Stimulated activated CD4-positive, alpha-beta T cell treated with anti-CD3 and anti-CD28 coated beads, Interleukin-1b, Interleukin-23, amount 100 ng/mL, for 1 hour (primary cell): ENCODE data around the gene RAB40B.

Source experiments
- DNase-seq, 2 donors: peaks; one replicate each; pipeline ENCODE4 v3.0.0-alpha.2; 2020; ENCODE audit warnings: low read depth in 2 of 2

Gene RAB40B

DNA sequence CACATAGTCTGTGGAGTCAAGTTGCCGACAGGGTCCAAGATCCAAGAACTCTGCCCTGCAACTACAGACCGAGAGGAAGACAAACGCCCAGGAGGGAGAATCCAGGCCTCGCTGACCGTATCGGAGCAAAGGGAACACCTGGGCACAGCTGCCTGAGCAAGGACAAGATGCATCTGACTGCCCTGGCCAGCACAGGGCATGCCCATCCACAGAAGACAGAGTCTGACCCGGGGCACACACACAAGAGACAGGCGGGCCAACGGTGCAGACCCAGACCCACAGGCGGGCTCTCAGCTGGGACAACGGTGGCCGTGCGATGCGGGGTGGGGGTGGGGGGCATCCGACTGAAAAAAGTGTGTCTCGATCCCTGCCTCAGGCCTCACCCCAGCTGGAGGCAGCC is 6.2 kb downstream of the RAB40B start:
- DNase-seq: no peak

- no peak for DNase-seq
Observed at GRCh38 chr17:82691714-82692113, 6.8 kb downstream of the RAB40B start.

DNA sequence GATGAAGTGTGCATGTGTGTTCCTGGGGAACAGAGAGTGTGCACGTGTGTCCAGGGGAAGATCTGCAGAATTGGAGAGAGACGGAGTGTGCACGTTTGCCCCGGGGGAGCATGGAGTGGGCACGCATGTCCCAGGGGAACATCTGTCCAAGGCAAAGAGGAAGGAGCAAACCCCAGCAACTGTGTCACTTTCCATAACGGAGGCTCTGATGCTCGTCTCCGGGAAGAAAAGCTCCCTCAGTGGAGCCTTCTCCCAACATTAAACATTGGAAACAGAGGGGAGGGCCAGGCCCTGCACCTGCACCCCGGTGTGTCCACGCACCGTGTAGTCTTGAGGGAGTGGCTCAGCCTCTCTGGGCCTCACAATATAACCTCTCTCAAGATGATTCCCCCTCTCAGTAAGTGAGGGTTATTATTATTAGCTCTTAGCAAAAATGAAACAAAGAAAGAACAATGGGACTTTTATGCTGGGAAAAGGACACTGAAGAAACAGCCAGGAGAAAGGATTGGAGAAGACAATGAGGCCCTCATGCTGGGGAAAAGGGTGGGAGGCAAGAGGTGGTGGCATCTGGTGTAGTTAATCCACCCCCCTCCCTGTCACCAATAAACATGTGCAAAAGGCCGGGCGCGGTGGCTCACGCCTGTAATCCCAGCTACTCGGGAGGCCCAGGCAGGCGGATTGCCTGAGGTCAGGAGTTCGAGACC is 7.6 kb downstream of the RAB40B start:
- DNase-seq: no peak

- no peak for DNase-seq
Observed at GRCh38 chr17:82689077-82689476, 9.4 kb downstream of the RAB40B start.

DNA sequence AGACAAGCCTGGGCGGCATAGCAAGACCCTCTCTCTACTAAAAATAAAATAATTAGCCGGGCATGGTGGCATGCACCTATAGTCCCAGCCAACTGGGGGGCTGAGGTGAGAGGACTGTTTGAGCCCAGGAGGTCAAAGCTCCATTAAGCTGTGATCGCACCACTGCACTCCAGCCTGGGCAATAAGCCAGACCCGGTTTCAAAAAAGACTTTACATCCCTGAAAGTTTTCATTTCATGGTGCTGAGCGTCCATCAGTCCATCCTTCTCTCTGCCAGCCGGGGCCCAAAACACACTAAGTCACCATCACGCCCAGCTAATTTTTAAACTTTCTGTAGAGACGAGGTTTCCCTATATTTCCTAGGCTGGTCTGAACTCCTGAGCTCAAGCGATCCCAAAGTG is 10.6 kb downstream of the RAB40B start:
- no peak for DNase-seq

DNA sequence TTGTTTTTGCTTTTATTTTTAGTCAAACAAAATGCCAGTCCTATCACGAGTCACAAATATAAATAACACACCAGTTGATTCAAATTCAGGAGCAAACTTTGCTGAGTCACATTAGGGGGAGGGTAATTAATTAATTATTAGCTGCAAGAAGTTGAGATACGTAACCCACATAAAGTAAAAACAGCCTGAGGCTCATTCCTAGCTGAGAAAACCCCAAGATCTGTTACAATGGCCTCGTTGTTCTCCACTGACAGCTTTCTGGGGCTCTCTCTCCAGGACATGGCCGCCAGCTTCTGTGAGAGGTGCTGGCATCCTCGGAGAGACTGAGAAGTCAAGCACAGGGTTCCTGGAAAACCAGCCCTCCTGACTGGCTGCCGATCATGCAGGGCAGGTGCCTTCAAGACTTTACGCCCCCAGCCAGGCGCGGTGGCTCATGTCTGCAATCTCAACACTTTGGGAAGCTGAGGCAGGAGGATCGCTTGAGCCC is 11.1 kb downstream of the RAB40B start:
- DNase-seq: no peak

GRCh38 chr17:82686366-82687324 is 11.9 kb downstream of the RAB40B start:
- no peak for DNase-seq

GRCh38 chr17:82685291-82685690 is 13.2 kb downstream of the RAB40B start:
- no peak for DNase-seq

DNA sequence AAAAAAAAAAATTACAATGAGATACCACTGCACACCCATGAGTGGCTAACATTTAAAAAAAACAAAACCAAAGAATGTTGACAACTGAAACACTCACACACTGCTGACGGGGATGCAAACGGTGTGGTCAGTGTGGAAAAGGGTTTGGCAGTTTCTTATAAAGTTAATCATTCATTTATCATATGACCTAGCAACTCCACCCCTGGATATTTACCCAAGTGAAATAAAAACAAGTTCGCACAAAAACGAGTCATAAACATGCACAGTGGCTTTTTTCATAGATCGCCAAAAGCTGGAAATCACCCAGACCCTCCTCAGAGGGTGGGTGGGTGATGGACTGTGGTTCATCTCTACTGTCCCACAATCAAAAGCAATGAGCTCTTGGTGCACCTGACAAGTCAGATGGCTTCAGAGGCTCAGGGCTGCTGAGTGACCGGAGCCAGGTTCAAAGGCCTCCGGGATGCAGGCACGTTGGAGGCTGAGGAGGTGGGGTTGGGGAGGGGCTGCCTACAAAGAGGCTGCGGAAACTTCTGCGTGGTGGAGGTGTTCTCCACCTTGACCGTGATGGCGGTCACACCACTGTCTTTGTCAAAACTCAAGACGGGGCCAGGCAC is 14.2 kb downstream of the RAB40B start:
- DNase-seq: no peak

DNA sequence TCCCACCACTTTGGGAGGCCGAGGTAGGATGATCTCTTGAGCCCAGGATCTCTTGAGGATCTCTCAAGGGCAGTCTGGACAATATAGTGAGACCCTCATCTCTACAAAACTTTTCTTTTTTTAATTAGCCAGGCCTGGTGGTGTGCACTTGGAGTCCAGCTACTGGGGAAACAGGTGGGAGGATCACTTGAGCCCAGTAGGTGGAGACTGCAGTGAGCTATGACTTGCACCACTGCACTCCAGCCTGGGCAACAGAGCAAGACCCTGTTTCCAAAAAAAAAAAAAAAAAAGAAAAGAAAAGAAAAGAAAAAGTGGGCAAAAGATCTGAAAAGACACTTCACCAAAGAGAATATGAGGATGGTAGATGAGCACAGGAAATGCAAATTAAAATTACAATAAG is 15.0 kb downstream of the RAB40B start:
- DNase-seq: no peak

GRCh38 chr17:82681547-82681946 is 17.0 kb downstream of the RAB40B start:
- DNase-seq: no peak

DNA sequence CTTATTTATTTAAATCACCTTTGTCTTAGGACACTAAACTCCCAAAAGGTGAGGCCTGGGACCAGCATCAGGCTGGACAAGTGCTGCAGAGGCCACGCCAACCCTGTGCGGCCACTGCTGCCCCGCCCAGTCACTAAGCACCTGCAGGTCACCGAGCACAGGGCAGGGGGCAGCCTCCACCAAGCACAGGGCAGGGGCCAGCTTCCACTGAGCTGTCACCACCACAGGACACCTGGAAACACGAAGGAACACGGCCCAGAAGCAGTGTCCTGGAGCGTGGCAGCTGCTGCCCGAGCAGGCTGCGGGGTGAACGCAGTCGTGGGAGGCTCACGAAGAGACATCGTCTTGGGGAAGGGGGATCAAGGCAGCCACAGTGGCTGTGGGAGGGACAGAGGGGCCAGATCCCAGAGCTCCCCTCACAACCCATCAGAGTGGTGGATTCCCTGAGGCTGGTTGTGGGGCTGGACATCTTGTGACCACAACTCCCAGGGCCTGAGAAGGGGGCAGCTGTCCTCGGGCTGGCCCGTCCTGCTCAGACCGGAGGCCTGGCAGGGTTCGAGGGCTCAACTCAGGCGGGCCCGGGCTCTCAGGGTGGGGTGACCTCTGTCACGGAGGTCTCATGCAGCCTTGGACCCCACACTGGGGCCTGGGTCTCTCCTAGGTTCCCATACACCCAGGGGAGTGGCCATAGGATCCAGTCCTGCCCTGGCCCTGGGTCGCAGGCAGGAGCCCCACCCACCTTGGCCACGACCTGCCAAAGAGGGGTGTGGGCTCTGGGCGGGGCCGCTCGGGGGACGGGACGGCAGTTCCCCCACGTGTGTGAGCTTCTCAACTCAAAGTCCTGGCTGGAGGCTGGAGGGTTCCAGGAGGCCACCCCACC is 18.7 kb downstream of the RAB40B start:
- no peak for DNase-seq

DNA sequence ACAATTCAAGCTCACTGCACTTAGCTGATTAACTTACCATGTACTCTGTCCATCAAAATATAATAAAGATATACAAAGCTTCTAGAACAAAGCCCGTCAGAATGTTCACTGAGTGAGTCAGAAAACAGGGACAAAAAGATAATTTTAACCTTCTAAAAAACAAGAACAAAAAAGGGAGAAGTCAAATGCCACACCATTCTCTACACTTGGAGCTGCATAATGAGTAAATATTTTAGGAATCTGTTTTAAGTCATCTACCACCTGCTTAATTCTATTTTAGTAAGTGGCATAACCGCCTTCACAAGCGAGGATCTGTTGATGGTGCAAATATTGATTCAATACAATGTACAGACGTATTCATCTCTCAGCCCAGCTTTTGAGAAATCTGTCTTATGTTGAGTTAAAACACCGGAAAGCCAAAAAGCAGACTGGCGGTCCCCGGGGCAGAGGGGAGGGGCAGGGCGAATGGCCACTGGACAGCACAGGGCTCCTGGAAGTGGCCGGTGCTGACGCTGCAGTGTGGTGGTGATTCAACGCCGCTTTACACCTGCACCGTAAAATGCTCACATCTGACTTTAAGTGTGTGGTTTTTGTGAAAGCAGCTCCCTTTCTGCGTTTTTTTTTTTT is 20.1 kb downstream of the RAB40B start:
- DNase-seq: no peak

DNA sequence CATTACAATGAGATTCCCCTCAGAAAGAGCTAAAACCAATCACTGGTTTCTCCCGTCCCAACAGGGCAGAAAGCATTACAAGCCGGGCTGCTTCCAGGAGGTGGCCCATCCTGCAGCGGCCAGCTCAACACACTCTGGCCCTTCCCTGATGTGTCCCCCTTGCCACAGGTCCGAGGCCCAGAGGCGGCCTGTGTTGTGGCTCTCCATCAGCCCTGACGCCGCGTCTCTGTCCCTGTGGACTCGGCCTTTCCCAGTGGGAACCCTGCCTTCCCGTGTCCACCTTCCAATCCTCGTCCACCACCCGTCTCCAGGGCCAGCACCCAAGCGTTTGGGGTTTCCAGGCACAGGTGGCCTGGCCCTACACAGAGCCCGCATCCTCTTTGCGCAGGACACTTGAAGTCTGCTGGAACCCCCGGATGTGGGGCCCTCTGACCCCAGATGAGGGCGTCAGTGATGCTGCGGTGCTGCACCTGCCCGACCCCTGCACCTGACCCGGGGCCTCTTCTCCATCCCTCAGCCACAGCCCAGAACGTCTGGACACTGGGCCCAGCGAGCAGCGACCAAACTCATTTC is 21.1 kb downstream of the RAB40B start:
- DNase-seq: no peak

GRCh38 chr17:82675476-82676245 is 22.8 kb downstream of the RAB40B start:
- no peak for DNase-seq

DNA sequence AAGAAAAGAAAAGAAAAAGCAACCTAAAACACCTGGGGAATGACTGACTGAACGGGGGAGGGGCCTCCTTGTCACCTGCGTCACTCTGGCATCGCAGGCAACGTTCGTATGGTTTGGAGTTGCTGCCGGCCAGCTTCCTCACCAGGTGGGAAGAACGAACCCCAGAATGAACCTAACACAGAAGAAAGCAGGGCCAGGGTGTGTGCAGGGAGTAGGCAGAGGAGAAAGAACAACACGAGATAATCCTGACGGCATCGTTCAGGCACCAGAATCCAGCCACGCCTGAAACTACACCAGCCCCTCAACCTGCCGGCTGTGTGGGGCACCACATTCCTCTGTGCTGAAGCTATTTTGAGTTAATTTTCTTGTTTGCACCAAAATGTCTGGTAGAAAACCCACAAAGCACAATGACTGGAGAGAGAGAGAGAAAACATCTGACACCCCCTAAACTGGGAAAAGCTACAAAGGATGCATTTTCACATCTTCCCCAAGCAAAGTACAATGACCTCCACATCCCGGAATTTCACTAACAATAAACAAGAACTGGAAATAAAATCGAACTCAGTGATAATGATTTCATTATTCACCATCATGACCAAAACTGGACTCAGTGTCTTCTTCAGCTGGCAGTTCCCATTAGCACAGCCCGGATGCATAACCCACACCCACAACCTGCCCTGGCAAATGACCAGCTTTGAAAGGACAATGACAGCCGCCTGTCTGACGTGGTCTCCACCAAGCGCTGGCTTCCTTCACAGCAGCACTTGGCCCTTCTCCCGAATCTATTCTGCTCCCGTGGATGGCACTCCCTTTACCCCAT is 23.6 kb downstream of the RAB40B start:
- no peak for DNase-seq

- no peak for DNase-seq
Observed at GRCh38 chr17:82670661-82671450, 27.6 kb downstream of the RAB40B start.

DNA sequence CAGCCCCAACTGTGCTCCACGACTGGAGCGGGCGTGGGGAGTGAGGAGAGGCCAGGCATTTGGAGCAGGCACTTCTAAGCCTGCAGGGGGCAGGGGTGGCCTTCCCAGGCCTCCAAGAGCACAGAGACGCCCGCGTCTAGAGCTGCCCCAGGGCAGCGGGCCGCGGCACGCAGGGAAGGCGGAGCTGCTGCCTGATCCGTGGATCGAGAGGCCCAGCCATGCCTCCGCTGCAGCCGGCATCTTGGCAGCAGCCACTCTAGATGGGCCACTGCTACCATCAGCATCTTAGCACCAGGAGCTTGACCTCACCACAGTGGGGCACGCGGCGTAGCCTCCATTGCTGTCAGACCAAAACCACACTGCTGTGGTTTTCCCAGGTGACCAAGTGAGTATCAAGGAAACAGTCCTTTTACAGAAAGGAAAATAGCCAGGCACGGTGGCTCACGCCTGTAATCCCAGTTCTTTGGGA is 29.8 kb downstream of the RAB40B start:
- no peak for DNase-seq
